ENCODE results near the gene SLC24A3. TPM values are rescaled to one million over a fixed set of nuclear protein-coding genes. Genes with fewer than 3 reads are reported as not detected.

Gene SLC24A3
- total RNA-seq, 6 experiments from 2014 or later: not detected

GRCh38 chr20:19593762-19594161 is 381.3 kb downstream of the SLC24A3 start:
- Mint-ChIP-seq H3K9me3 (no peaks in the 10 kb centered on the region; the same call in 1 of the 2 replicates), H3K4me1 (ENCODE audit: low read depth) (no peaks in the 10 kb centered on the region), H3K27me3 (ENCODE audit: insufficient read depth) (peaks cover 3% of the 10 kb centered on the region; the same call in 1 of the 2 replicates), H3K36me3 (ENCODE audit: low read depth) (no peaks in the 10 kb centered on the region), H3K27ac (no peak overlapping the region), H3K4me3 (no peak overlapping the region)
- DNase-seq: no peak
- TF ChIP-seq CTCF (IDR thresholded peaks at IDR 0.05): no peak

- Mint-ChIP-seq H3K4me1 (ENCODE audit: low read depth) (no peaks in the 10 kb centered on the region), H3K27ac (no peak overlapping the region), H3K4me3 (no peak overlapping the region), H3K9me3 (no peaks in the 10 kb centered on the region; the same call in 1 of the 2 replicates), H3K36me3 (ENCODE audit: low read depth) (no peaks in the 10 kb centered on the region), H3K27me3 (ENCODE audit: insufficient read depth) (peaks cover 1% of the 10 kb centered on the region; the same call in 1 of the 2 replicates)
- no peak for TF ChIP-seq CTCF (IDR thresholded peaks at IDR 0.05)
- DNase-seq: no peak
These were observed 382.5 kb downstream of the SLC24A3 start for GRCh38 chr20:19594896-19595295.

GRCh38 chr20:19598117-19598850 is 385.8 kb downstream of the SLC24A3 start:
- no peak for TF ChIP-seq CTCF (IDR thresholded peaks at IDR 0.05)
- H3K27ac Mint-ChIP-seq: no peak overlapping the region

GRCh38 chr20:19599200-19599599 is 386.8 kb downstream of the SLC24A3 start:
- TF ChIP-seq CTCF (IDR thresholded peaks at IDR 0.05): no peak
- Mint-ChIP-seq H3K27ac (no peak overlapping the region), H3K4me1 (ENCODE audit: low read depth) (no peaks in the 10 kb centered on the region), H3K9me3 (no peaks in the 10 kb centered on the region), H3K36me3 (ENCODE audit: low read depth) (no peaks in the 10 kb centered on the region), H3K27me3 (ENCODE audit: insufficient read depth) (peaks cover 11% of the 10 kb centered on the region), H3K4me3 (no peak overlapping the region)
- DNase-seq: no peak

More at GRCh38 chr20:19598117-19598850, 385.8 kb downstream of the SLC24A3 start:
- peaks cover 7% of the 10 kb centered on the region for H3K27me3 Mint-ChIP-seq (ENCODE audit: insufficient read depth)
- H3K4me3 Mint-ChIP-seq: no peak overlapping the region
- H3K36me3 Mint-ChIP-seq (ENCODE audit: low read depth): no peaks in the 10 kb centered on the region
- no peaks in the 10 kb centered on the region for H3K9me3 Mint-ChIP-seq
- H3K4me1 Mint-ChIP-seq (ENCODE audit: low read depth): no peaks in the 10 kb centered on the region
- DNase-seq: no peak

GRCh38 chr20:19600042-19600441 is 387.6 kb downstream of the SLC24A3 start:
- no peak for DNase-seq
- Mint-ChIP-seq H3K27me3 (ENCODE audit: insufficient read depth) (peaks cover 11% of the 10 kb centered on the region), H3K4me1 (ENCODE audit: low read depth) (no peaks in the 10 kb centered on the region), H3K4me3 (no peak overlapping the region), H3K9me3 (no peaks in the 10 kb centered on the region), H3K36me3 (ENCODE audit: low read depth) (no peaks in the 10 kb centered on the region), H3K27ac (no peak overlapping the region)
- no peak for TF ChIP-seq CTCF (IDR thresholded peaks at IDR 0.05)
